Lower leg skin (tissue), 4 donors: ENCODE results near the gene DNAH7. TPM values are rescaled to one million over a fixed set of nuclear protein-coding genes. Genes with fewer than 3 reads are reported as not detected.

Source experiments
- DNase-seq, 2 donors: peaks; one replicate each; pipeline ENCODE4 v3.0.0-alpha.2; 2019; ENCODE audit warnings: low spot score in 2 of 2
- H3K4me3 ChIP-seq: fragments of 200-600 bp; sonication (generic); 2 replicates; pipeline ENCODE4 v1.5.1; 2017; ENCODE audit warnings: mild to moderate bottlenecking, low read depth; ENCODE audit not compliant: poor library complexity, severe bottlenecking
- CTCF ChIP-seq, 3 donors: fragments of 450-650 bp; IDR thresholded peaks; one replicate each; pipeline ENCODE4 v1.5.1; 2016; ENCODE audit warnings: antibody characterized with exemption in 3 of 3, mild to moderate bottlenecking in 3 of 3, moderate library complexity in 2 of 3
- POLR2A ChIP-seq, 2 donors: fragments of 450-650 bp; IDR thresholded peaks; one replicate each; pipeline ENCODE4 v1.6.1; 2016 to 2017; ENCODE audit warnings: antibody characterized with exemption in 2 of 2, mild to moderate bottlenecking in 1 of 2, moderate library complexity in 1 of 2
- WGBS, 2 donors: methylation state at CpG; one replicate each; pipeline ENCODE4 v1.1.5; 2018; 5-methylcytosine and 5-hydroxymethylcytosine counted together
- intact Hi-C: fragments of 100-400 bp; cut with DNase I; formaldehyde crosslinking; loops from one replicate; pipeline ENCODE4 v1.15.0; 2023; ENCODE audit warnings: low total_unique reads
- total RNA-seq, 4 donors: library from RNA; depleted of rRNA; stranded (reverse); fragments of >200 nt; gene quantifications; one replicate each; pipeline ENCODE4 v1.1.0, GENCODE V29; 2016

The DNAH7 gene
- total RNA-seq, 4 donors from 2014 or later, result 0.08 to 0.34 (median 0.17) TPM

- TF ChIP-seq CTCF (IDR thresholded peaks at IDR 0.05) (no peak), POLR2A (IDR thresholded peaks at IDR 0.05) (no peak)
- DNase-seq, result no peak
- intact Hi-C loops, result no loop called here
- no peak overlapping the region for H3K4me3 ChIP-seq
Observed at GRCh38 chr2:196041786-196042185, 26.9 kb downstream of the DNAH7 start.

DNA sequence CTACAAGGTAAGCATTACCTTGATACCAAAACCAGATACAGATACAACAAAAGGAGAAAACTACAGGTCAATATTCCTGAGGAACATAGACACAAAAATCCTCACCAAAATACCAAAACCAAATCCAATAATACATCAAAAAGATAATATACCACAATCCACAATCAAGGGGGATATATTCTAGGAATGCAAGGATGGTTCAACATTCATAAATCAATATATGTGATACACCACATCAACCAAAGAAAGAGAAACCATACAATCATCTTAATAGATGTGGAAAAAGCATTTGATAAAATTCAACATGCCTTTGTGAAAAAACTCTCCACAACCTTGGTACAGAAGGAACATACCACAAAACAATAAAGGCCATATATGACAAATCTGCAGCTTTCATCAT, 28.4 kb downstream of the DNAH7 start:
- TF ChIP-seq POLR2A (IDR thresholded peaks at IDR 0.05), result no peak

GRCh38 chr2:196036442-196036841, 32.2 kb downstream of the DNAH7 start:
- no peak for DNase-seq
- H3K4me3 ChIP-seq, result no peak overlapping the region
- intact Hi-C loops, result no loop called here
- TF ChIP-seq POLR2A (IDR thresholded peaks at IDR 0.05) (no peak), CTCF (IDR thresholded peaks at IDR 0.05) (no peak)
- 90 to 100% methylated on average over 2 of the region's 2 CpGs for WGBS, 2 donors

More for the DNA sequence above, 28.4 kb downstream of the DNAH7 start:
- H3K4me3 ChIP-seq, result no peak overlapping the region
- intact Hi-C loops, result no loop called here
- DNase-seq, result no peak

GRCh38 chr2:196018037-196018436, 50.6 kb downstream of the DNAH7 start:
- intact Hi-C loops, result no loop called here
- no peak overlapping the region for H3K4me3 ChIP-seq
- TF ChIP-seq CTCF (IDR thresholded peaks at IDR 0.05) (no peak), POLR2A (IDR thresholded peaks at IDR 0.05) (no peak)
- 78 to 91% methylated on average over 2 of the region's 2 CpGs for WGBS, 2 donors
- no peak for DNase-seq

GRCh38 chr2:196012314-196012713, 56.3 kb downstream of the DNAH7 start:
- intact Hi-C loops, result no loop called here
- no peak overlapping the region for H3K4me3 ChIP-seq
- no peak for DNase-seq
- WGBS, 2 donors, result 77 to 82% methylated on average over 2 of the region's 2 CpGs
- TF ChIP-seq POLR2A (IDR thresholded peaks at IDR 0.05), result no peak
- TF ChIP-seq CTCF (IDR thresholded peaks at IDR 0.05), result no peak

DNA sequence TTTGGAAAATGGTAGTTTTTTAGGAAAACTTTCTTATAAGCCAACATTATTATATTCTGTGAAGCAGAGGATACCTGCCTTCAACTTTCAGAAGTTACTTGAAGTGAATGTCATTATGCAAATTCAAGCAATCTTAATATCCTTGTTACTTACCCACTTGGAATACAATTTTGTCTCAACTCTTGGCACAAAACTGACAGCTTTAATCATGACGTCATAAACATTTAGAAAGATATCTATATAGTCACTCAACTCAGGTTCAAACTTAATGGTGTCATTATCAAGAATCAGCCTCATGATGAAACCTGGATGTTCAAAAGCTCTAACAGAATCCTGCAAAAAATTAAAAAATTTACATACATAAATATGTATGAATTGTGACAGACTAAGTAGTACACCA, 68.1 kb downstream of the DNAH7 start:
- TF ChIP-seq CTCF (IDR thresholded peaks at IDR 0.05) (no peak), POLR2A (IDR thresholded peaks at IDR 0.05) (no peak)
- DNase-seq, result no peak
- intact Hi-C loops, result no loop called here
- no peak overlapping the region for H3K4me3 ChIP-seq
- WGBS, 2 donors, result 60 to 72% methylated on average over 1 of the region's 1 CpG
